Fibroblast of peridontal ligament (primary cell): ENCODE results near the gene EYA3.
"Not testable (repeated sequence)": the region's sequence is repeated elsewhere in the genome, so short reads cannot be mapped to it uniquely, and the experiment has no call there.

Experiments
- DNase-seq: peaks from one replicate; pipeline ENCODE4 v3.0.0-alpha.2; 2010; ENCODE audit errors: extremely low read depth

EYA3 gene

GRCh38 chr1:28028873-28029654 is 59.3 kb downstream of the EYA3 start:
- DNase-seq = peak; percentile 19

- DNase-seq = no peak
Observed at GRCh38 chr1:28027660-28028059, 60.8 kb downstream of the EYA3 start.

GRCh38 chr1:28027238-28027637 is 61.2 kb downstream of the EYA3 start:
- DNase-seq = no peak

GRCh38 chr1:28026329-28026728 is 62.1 kb downstream of the EYA3 start:
- DNase-seq = no peak

GRCh38 chr1:28021064-28021463 is 67.3 kb downstream of the EYA3 start:
- DNase-seq = no peak

- peak; percentile 26 for DNase-seq
Observed at GRCh38 chr1:28010969-28011368, 77.4 kb downstream of the EYA3 start.

- not testable (repeated sequence) for DNase-seq
Observed at GRCh38 chr1:28003117-28003516, 85.3 kb downstream of the EYA3 start.

GRCh38 chr1:28002600-28002999 is 85.8 kb downstream of the EYA3 start:
- no peak for DNase-seq

- DNase-seq = no peak
Observed at GRCh38 chr1:27999055-27999454, 89.4 kb downstream of the EYA3 start.

- DNase-seq = not testable (repeated sequence)
Observed at GRCh38 chr1:27994526-27994925, 93.9 kb downstream of the EYA3 start.

GRCh38 chr1:27994060-27994459 is 94.3 kb downstream of the EYA3 start:
- DNase-seq = no peak

- no peak for DNase-seq
Observed at GRCh38 chr1:27993241-27993640, 95.2 kb downstream of the EYA3 start.

GRCh38 chr1:27992276-27992675 is 96.1 kb downstream of the EYA3 start:
- no peak for DNase-seq

GRCh38 chr1:27990920-27991537 is 97.4 kb downstream of the EYA3 start:
- no peak for DNase-seq

GRCh38 chr1:27981145-27981544 is 107.3 kb downstream of the EYA3 start:
- DNase-seq = no peak

- DNase-seq = no peak
Observed at GRCh38 chr1:27980216-27980845, 108.1 kb downstream of the EYA3 start.

- no peak for DNase-seq
Observed at GRCh38 chr1:27979859-27980201, 108.6 kb downstream of the EYA3 start.

- DNase-seq = peak; percentile 88
Observed at GRCh38 chr1:27979151-27979858, 109.1 kb downstream of the EYA3 start.

- no peak for DNase-seq
Observed at GRCh38 chr1:27974417-27974781, 114.0 kb downstream of the EYA3 start.

GRCh38 chr1:27973771-27974416 is 114.5 kb downstream of the EYA3 start:
- DNase-seq = no peak

- no peak for DNase-seq
Observed at GRCh38 chr1:27972141-27972540, 116.3 kb downstream of the EYA3 start.

- peak; percentile 58 for DNase-seq
Observed at GRCh38 chr1:27971674-27972073, 116.7 kb downstream of the EYA3 start.
